IPS-18c (cell line): Measurements from ENCODE around the gene AR.

Source experiments
- H3K4me3 ChIP-seq: 2 replicates; pipeline ENCODE4 v1.7.0; 2013; ENCODE audit warnings: low read depth, mild to moderate bottlenecking, low read length, moderate library complexity; ENCODE audit not compliant: insufficient read depth
- H3K9me3 ChIP-seq: one replicate; pipeline ENCODE4 v1.6.1; 2013; ENCODE audit warnings: mild to moderate bottlenecking, low read length, moderate library complexity; ENCODE audit not compliant: control insufficient read depth, insufficient read depth

Gene AR

GRCh38 chrX:67543818-67544217 is at the start of gene AR:
Gene AR (plus strand): TSS chrX:67544021. CDS start chrX:67545147, 1,126 bp downstream.
- Histone ChIP-seq H3K4me3 (peak within 1 kb of the TSS; percentile 51), H3K9me3 (peaks cover 2% of the 10 kb centered on the region)

GRCh38 chrX:67500617-67501016 is 43.2 kb upstream of the AR start:
- Histone ChIP-seq H3K4me3 (no peak overlapping the region), H3K9me3 (peaks cover 2% of the 10 kb centered on the region)

- H3K9me3 ChIP-seq, result no peaks in the 10 kb centered on the region
These were observed 40.8 kb upstream of the AR start for GRCh38 chrX:67503004-67503403.

GRCh38 chrX:67503453-67503852 is 40.4 kb upstream of the AR start:
- Histone ChIP-seq H3K9me3 (no peaks in the 10 kb centered on the region), H3K4me3 (no peak overlapping the region)

More at GRCh38 chrX:67503004-67503403, 40.8 kb upstream of the AR start:
- H3K4me3 ChIP-seq, result no peak overlapping the region

- Histone ChIP-seq H3K4me3 (no peak overlapping the region), H3K9me3 (no peaks in the 10 kb centered on the region)
These were observed 23.1 kb upstream of the AR start for GRCh38 chrX:67520671-67521070.

GRCh38 chrX:67523002-67523681 is 20.7 kb upstream of the AR start:
- no peak overlapping the region for H3K4me3 ChIP-seq
- peaks cover 2% of the 10 kb centered on the region for H3K9me3 ChIP-seq

- Histone ChIP-seq H3K9me3 (peaks cover 2% of the 10 kb centered on the region), H3K4me3 (no peak overlapping the region)
These were observed 19.9 kb upstream of the AR start for GRCh38 chrX:67523932-67524331.

GRCh38 chrX:67524428-67524827 is 19.4 kb upstream of the AR start:
- Histone ChIP-seq H3K4me3 (no peak overlapping the region), H3K9me3 (peaks cover 2% of the 10 kb centered on the region)

GRCh38 chrX:67524950-67525691 is 18.7 kb upstream of the AR start:
- Histone ChIP-seq H3K9me3 (peaks cover 2% of the 10 kb centered on the region), H3K4me3 (no peak overlapping the region)

GRCh38 chrX:67536564-67536963 is 7.3 kb upstream of the AR start:
- no peaks in the 10 kb centered on the region for H3K9me3 ChIP-seq
- no peak overlapping the region for H3K4me3 ChIP-seq

- Histone ChIP-seq H3K4me3 (no peak overlapping the region), H3K9me3 (no peaks in the 10 kb centered on the region)
These were observed 5.4 kb upstream of the AR start for GRCh38 chrX:67538383-67538782.

GRCh38 chrX:67544281-67545035 is 637 bp downstream of the AR start:
- peak overlapping the region; percentile 51 for H3K4me3 ChIP-seq

GRCh38 chrX:67545036-67545821 is 1.4 kb downstream of the AR start:
- Histone ChIP-seq H3K9me3 (peaks cover 2% of the 10 kb centered on the region), H3K4me3 (peak overlapping the region; percentile 51)

More at GRCh38 chrX:67544281-67545035, 637 bp downstream of the AR start:
- peaks cover 2% of the 10 kb centered on the region for H3K9me3 ChIP-seq

GRCh38 chrX:67545893-67546495 is 2.2 kb downstream of the AR start:
- Histone ChIP-seq H3K9me3 (peaks cover 2% of the 10 kb centered on the region), H3K4me3 (peak overlapping the region; percentile 51)

- Histone ChIP-seq H3K9me3 (peaks cover 2% of the 10 kb centered on the region), H3K4me3 (peak overlapping the region; percentile 50)
These were observed 2.9 kb downstream of the AR start for GRCh38 chrX:67546496-67547423.
